IPS-15b (cell line): ENCODE measurements around the gene CBLC.

Experiments used
- H3K27me3 ChIP-seq: one replicate; pipeline ENCODE4 v1.6.1; 2013; ENCODE audit warnings: low read length; ENCODE audit not compliant: control insufficient read depth, insufficient read depth
- H3K36me3 ChIP-seq: one replicate; pipeline ENCODE4 v1.6.1; 2013; ENCODE audit warnings: low read length; ENCODE audit not compliant: control insufficient read depth, insufficient read depth
- H3K4me1 ChIP-seq: one replicate; pipeline ENCODE4 v1.6.1; 2013; ENCODE audit warnings: mild to moderate bottlenecking, low read length; ENCODE audit not compliant: control insufficient read depth, insufficient read depth
- H3K4me3 ChIP-seq: one replicate; pipeline ENCODE4 v1.5.1; 2013; ENCODE audit warnings: low read depth, low read length
- H3K9ac ChIP-seq: one replicate; pipeline ENCODE4 v1.6.1; 2013; ENCODE audit warnings: low read depth, mild to moderate bottlenecking, low read length
- H3K9me3 ChIP-seq: one replicate; pipeline ENCODE4 v1.6.1; 2013; ENCODE audit warnings: mild to moderate bottlenecking, low read length; ENCODE audit not compliant: control insufficient read depth, insufficient read depth

CBLC gene

GRCh38 chr19:44756089-44756562 lies 21.6 kb upstream of the CBLC start:
- peak overlapping the region; percentile 85 for H3K4me3 ChIP-seq
- no peaks in the 10 kb centered on the region for H3K36me3 ChIP-seq
- peaks cover 43% of the 10 kb centered on the region for H3K27me3 ChIP-seq
- H3K9me3 ChIP-seq: no peaks in the 10 kb centered on the region
- H3K9ac ChIP-seq: no peak overlapping the region
- H3K4me1 ChIP-seq: peaks cover 19% of the 10 kb centered on the region

GRCh38 chr19:44757057-44757734 lies 20.5 kb upstream of the CBLC start:
- Histone ChIP-seq H3K4me3 (peak overlapping the region; percentile 85), H3K9me3 (no peaks in the 10 kb centered on the region), H3K4me1 (peaks cover 19% of the 10 kb centered on the region), H3K9ac (peak overlapping the region; percentile 37), H3K27me3 (peaks cover 34% of the 10 kb centered on the region), H3K36me3 (no peaks in the 10 kb centered on the region)

GRCh38 chr19:44757735-44758505 lies 19.8 kb upstream of the CBLC start:
- no peaks in the 10 kb centered on the region for H3K9me3 ChIP-seq
- H3K36me3 ChIP-seq: no peaks in the 10 kb centered on the region
- H3K9ac ChIP-seq: peak overlapping the region; percentile 37
- peaks cover 16% of the 10 kb centered on the region for H3K4me1 ChIP-seq
- H3K4me3 ChIP-seq: peak overlapping the region; percentile 85
- H3K27me3 ChIP-seq: peaks cover 27% of the 10 kb centered on the region

- Histone ChIP-seq H3K27me3 (peaks cover 27% of the 10 kb centered on the region), H3K4me1 (peaks cover 14% of the 10 kb centered on the region), H3K9ac (no peak overlapping the region), H3K9me3 (no peaks in the 10 kb centered on the region), H3K36me3 (no peaks in the 10 kb centered on the region), H3K4me3 (peak overlapping the region; percentile 85)
Observed at GRCh38 chr19:44758596-44758995, 19.1 kb upstream of the CBLC start.

GRCh38 chr19:44759083-44759804 lies 18.4 kb upstream of the CBLC start:
- peaks cover 29% of the 10 kb centered on the region for H3K27me3 ChIP-seq
- H3K9me3 ChIP-seq: no peaks in the 10 kb centered on the region
- no peak overlapping the region for H3K4me3 ChIP-seq
- H3K4me1 ChIP-seq: peaks cover 14% of the 10 kb centered on the region
- H3K36me3 ChIP-seq: no peaks in the 10 kb centered on the region
- no peak overlapping the region for H3K9ac ChIP-seq

- no peak overlapping the region for H3K9ac ChIP-seq
Observed at GRCh38 chr19:44762038-44762437, 15.7 kb upstream of the CBLC start.

GRCh38 chr19:44765033-44765948 lies 12.4 kb upstream of the CBLC start:
- Histone ChIP-seq H3K9me3 (no peaks in the 10 kb centered on the region), H3K4me3 (no peak overlapping the region), H3K4me1 (no peaks in the 10 kb centered on the region), H3K9ac (no peak overlapping the region), H3K36me3 (no peaks in the 10 kb centered on the region), H3K27me3 (peaks cover 3% of the 10 kb centered on the region)

More at GRCh38 chr19:44762038-44762437, 15.7 kb upstream of the CBLC start:
- Histone ChIP-seq H3K9me3 (no peaks in the 10 kb centered on the region), H3K36me3 (no peaks in the 10 kb centered on the region), H3K4me1 (peaks cover 1% of the 10 kb centered on the region), H3K4me3 (no peak overlapping the region), H3K27me3 (peaks cover 5% of the 10 kb centered on the region)

GRCh38 chr19:44765949-44766335 lies 11.7 kb upstream of the CBLC start:
- H3K36me3 ChIP-seq: no peaks in the 10 kb centered on the region
- H3K9ac ChIP-seq: no peak overlapping the region
- no peaks in the 10 kb centered on the region for H3K9me3 ChIP-seq
- H3K4me1 ChIP-seq: no peaks in the 10 kb centered on the region
- H3K4me3 ChIP-seq: no peak overlapping the region
- peaks cover 3% of the 10 kb centered on the region for H3K27me3 ChIP-seq

- H3K27me3 ChIP-seq: peaks cover 3% of the 10 kb centered on the region
- no peaks in the 10 kb centered on the region for H3K9me3 ChIP-seq
- H3K4me1 ChIP-seq: no peaks in the 10 kb centered on the region
- H3K36me3 ChIP-seq: no peaks in the 10 kb centered on the region
- H3K9ac ChIP-seq: no peak overlapping the region
- H3K4me3 ChIP-seq: no peak overlapping the region
Observed at GRCh38 chr19:44767295-44768180, 10.2 kb upstream of the CBLC start.

GRCh38 chr19:44770550-44771257 lies 7.0 kb upstream of the CBLC start:
- Histone ChIP-seq H3K9ac (no peak overlapping the region), H3K9me3 (no peaks in the 10 kb centered on the region), H3K27me3 (peaks cover 4% of the 10 kb centered on the region), H3K4me1 (no peaks in the 10 kb centered on the region), H3K36me3 (no peaks in the 10 kb centered on the region), H3K4me3 (peak overlapping the region; percentile 30)
